GM20000 (cell line): ENCODE measurements around the gene EIF5.
A peak's percentile ranks its signal among the peaks of the same experiment; 100 is the strongest.

ENCODE experiments used
- DNase-seq: peaks from one replicate; pipeline ENCODE4 v3.0.0; 2012; ENCODE audit warnings: low spot score
- TF ChIP-seq, protein P1 (sequence below): IDR thresholded peaks from 2 replicates; pipeline ENCODE4 v1.5.1; 2012; ENCODE audit warnings: mild to moderate bottlenecking, control low read depth; ENCODE audit errors: extremely low read depth, missing control alignments

Gene EIF5

DNA sequence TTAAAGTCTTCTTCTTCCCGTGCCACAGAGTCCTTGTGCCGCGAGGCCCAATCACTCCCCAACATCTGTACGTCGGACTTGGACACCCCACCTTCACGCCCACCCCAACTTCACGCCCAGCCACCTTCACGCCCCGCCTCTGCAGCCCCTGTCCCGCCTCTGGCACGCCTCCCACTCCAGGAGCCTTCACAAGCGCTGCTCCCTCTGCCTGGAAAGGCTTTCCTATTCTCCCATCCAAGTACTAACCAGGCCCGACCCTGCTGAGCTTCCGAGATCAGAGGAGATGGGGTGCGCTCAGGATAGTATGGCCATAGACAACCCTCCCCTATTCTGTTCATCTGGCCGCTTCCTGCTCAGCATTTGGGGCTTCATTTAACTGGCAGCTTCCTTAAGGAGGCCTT is 17.3 kb upstream of the EIF5 start:
- TF ChIP-seq, protein P1, sequence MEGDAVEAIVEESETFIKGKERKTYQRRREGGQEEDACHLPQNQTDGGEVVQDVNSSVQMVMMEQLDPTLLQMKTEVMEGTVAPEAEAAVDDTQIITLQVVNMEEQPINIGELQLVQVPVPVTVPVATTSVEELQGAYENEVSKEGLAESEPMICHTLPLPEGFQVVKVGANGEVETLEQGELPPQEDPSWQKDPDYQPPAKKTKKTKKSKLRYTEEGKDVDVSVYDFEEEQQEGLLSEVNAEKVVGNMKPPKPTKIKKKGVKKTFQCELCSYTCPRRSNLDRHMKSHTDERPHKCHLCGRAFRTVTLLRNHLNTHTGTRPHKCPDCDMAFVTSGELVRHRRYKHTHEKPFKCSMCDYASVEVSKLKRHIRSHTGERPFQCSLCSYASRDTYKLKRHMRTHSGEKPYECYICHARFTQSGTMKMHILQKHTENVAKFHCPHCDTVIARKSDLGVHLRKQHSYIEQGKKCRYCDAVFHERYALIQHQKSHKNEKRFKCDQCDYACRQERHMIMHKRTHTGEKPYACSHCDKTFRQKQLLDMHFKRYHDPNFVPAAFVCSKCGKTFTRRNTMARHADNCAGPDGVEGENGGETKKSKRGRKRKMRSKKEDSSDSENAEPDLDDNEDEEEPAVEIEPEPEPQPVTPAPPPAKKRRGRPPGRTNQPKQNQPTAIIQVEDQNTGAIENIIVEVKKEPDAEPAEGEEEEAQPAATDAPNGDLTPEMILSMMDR = no peak
- DNase-seq = no peak

DNA sequence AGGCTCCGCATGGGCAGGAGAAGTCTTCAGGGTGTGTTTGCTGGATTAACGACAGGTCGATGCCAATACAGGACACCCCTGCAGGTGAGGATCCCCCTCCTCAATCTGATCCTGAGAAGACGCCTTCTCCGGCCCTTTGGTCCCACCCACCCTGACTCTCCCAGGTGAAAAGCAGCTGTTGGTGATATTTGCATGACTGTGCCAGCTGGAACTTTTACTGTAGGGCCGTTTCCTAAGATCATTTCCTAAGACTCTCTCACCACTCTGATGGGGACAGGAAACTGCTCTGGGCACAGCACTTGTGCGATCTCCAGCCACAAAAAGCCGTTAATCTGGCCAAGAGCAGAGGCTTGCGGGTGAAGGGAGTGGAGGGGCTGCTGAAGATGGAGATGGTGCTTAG is 16.8 kb upstream of the EIF5 start:
- DNase-seq = no peak

DNA sequence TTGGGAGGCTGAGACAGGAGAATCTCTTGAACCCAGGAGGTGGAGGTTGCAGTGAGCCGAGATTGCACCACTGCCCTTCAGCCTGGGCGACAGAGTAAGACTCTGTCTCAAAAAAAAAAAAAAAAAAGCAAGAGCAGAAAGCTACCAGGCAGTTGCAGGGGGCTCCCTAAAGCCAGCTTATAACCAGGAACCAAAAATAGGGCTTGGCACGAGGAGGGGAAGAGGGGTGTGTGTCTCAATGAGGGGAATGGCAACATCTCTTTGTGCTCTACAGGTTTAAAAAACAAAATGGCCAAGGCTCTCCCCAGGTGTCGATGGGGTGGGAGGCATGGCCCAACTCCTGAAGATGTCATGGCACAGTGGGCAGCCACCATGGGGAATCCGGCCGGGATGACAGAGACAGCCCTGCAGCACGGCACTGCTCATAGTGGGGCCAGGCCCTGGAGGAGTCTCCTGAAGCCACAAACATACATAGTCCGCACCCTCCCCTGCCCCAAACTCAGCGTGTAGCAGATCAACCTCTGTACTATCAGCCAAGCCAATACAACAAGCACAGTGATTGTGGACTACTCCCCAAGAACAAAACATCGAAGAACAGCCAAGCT is 16.0 kb upstream of the EIF5 start:
- DNase-seq = no peak
- TF ChIP-seq, protein P1 = no peak

More for the DNA sequence above, 16.8 kb upstream of the EIF5 start:
- TF ChIP-seq, protein P1 = no peak

DNA sequence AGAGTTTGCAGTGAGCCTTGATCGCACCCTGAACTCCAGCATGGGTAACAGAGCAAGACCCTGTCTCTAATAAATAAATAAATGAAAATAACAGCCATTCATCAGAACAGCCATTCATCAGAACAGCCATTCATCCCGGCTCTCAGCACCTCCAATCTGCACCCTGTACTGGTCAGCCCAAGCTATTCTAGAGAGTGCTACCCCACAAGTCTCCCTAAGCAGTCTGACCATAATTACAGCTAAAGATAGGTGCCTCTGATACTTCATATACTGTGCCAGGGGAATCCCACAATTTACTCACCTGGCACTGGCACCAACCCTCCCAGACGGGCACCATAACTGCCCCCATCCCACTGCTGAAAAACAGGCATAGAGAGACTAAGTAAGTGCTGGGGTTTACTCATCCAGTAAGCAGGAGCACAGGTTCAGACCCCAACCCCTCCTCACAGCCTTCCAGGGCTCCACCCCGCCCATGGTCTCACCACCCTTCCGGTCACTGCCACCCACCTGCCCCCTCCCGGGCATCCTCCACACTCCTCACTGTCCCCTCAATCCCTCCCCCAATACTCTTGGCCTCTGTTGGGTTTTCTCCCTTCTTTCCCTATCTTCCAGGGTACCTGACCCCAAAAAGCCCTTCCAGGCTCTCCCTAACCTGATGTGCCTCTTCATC is 15.2 kb upstream of the EIF5 start:
- no peak for DNase-seq
- TF ChIP-seq, protein P1 = no peak

DNA sequence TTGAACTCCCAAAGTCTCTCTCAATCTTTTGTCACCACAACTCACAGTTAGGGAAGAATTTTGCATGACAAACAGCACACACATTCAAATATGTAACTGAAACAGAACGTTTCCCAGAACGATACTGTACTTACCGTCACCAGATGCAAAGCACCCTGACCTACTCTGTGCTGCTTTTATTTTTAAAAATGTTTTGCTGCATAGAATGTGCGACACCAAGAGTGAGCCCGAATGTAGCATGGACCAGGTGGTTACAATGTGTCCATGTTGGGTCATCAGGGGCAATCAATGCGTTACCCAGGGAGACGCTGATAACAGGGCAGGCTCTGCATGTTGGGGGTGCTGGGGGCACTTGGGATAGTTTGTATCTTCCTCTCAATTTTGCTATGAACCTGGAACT is 14.6 kb upstream of the EIF5 start:
- TF ChIP-seq, protein P1 = no peak
- peak; percentile 45 for DNase-seq

DNA sequence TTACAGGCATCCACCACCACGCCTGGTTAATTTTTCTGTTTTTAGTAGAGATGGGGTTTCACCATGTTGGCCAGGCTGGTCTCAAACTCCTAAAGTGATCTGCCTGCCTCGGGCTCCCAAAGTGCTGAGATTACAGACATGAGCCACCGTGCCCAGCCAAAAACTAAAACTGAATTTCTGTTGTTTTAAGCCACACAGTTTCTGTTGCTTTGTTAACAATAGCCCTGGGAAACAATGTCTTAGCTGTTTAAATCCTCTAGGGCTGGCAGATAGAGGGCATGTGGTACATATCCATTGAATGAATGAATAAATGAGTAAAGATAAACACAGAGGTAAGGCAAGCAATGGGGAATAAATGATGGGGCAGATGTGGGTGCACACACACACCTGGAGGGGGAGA is 8.0 kb upstream of the EIF5 start:
- TF ChIP-seq, protein P1 = no peak
- no peak for DNase-seq

DNA sequence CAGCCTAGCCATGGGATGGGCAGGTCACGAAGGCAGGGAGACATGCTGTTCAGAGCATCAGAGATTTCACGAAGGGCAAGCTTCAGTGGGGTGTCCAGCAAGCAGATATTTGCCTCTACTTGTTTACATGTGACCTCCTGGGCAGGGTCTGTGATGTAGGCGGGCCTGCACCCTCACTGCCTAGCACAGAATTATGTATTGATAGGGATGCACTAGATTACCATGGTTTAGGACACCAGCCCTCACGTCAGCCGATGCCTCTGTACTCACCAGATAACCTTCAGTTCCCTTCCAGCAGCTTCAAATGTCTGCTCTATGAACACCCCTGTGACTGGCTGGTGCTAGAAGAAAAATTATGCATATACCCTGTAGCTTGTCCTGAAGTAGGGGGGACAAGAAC is 5.1 kb upstream of the EIF5 start:
- TF ChIP-seq, protein P1 = no peak

More for the DNA sequence above, 5.1 kb upstream of the EIF5 start:
- DNase-seq = no peak
